Right lobe of liver (tissue), 4 donors: Measurements from ENCODE around the gene COL21A1.

Experiments
- CTCF ChIP-seq, 4 donors: fragments of 200-600 bp in 3 of 4; fragments of 450-650 bp in 1 of 4; IDR thresholded peaks; one replicate each; pipeline versions ENCODE4 v1.5.1 to v1.8.0; 2016 to 2022; ENCODE audit warnings: antibody characterized with exemption in 4 of 4, mild to moderate bottlenecking in 2 of 4
- POLR2A ChIP-seq: fragments of 450-650 bp; IDR thresholded peaks from one replicate; pipeline ENCODE4 v1.6.1; 2017; ENCODE audit warnings: antibody characterized with exemption, mild to moderate bottlenecking
- donor health status: DM: no; HTN: no; CAD: no.
- donor health status: DM: no; HTN: no; CAD: no.
- donor health status: DM: no; HTN: yes; CAD: no.

GRCh38 chr6:56268266-56268665, 20.9 kb upstream of the COL21A1 start:
- TF ChIP-seq CTCF (IDR thresholded peaks at IDR 0.05) (no peak), POLR2A (no peak)
